ENCODE results near the gene PALLD. TPM values are rescaled to one million over a fixed set of nuclear protein-coding genes. Genes with fewer than 3 reads are reported as not detected.
A peak's percentile ranks its signal among the peaks of the same experiment; 100 is the strongest.

Gene PALLD
- total RNA-seq, 4 donors from 2014 or later: 1,036 to 2,270 (median 2,202) TPM

- peaks cover 36 to 100% (median 43%) of the 10 kb centered on the region in 3 donors for H3K4me1 ChIP-seq
- no peak overlapping the region for H3K4me3 ChIP-seq
- ATAC-seq: no peak
- H3K27me3 ChIP-seq: no peaks in the 10 kb centered on the region
- H3K36me3 ChIP-seq: peaks cover 0 to 14% of the 10 kb centered on the region in 2 donors
- TF ChIP-seq EP300 (IDR thresholded peaks at IDR 0.05): no peak
- peak in 1 of 4 experiments; percentile 30 for TF ChIP-seq CTCF (IDR thresholded peaks at IDR 0.05)
- no peak for TF ChIP-seq POLR2A (IDR thresholded peaks at IDR 0.05)
- no peak for TF ChIP-seq POLR2AphosphoS5 (IDR thresholded peaks at IDR 0.05)
- peak overlapping the region; percentile 85 to 100 (median 92) for H3K27ac ChIP-seq
- 26 to 45% methylated on average over 5 to 6 of the region's 6 CpGs for WGBS, 2 donors (ENCODE audit: low coverage in 1 of 2)
- no peaks in the 10 kb centered on the region for H3K9me3 ChIP-seq
Measured at GRCh38 chr4:168857009-168857408, 360.2 kb downstream of the PALLD start.

DNA sequence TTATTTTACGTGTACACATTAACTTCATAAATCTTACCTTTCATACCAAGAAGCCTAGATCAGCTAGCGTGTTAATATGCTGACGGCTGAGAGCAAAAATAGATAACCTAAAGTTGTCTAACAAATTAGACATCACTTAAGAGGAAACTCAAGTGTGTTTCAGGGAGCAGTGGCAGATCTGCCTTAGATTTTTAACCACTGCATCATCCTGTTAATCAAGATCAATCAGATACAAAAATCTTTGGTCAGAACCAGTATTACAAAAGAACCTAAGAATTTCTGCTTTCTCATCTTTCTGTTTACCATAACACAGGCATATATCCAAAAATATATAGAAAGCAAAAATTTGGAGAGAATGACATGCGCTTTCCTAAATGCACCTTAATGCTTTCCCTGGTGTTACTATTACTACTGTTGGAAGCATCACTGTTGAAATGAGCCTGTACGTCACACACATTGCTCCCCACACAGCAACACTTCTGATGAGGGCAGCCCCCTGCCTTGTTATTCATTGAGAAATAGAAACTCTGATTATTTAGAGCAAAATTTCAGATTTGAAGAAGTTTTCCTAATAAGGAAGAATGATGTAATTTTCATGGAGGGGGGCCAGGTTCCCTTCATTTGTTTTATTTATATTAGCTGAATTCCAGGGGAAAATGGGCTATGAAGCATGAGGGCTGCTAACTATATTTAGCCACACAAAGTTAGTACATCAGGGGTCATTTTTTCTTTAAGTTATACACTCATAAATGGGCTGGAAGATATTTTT is 360.9 kb downstream of the PALLD start:
- no peaks in the 10 kb centered on the region for H3K9me3 ChIP-seq
- WGBS, 2 donors (ENCODE audit: low coverage in 1 of 2): 43 to 44% methylated on average over 5 of the region's 5 CpGs
- peak overlapping the region in 1 of 2 donors; percentile 17 for H3K4me3 ChIP-seq
- ATAC-seq: no peak
- TF ChIP-seq POLR2AphosphoS5 (IDR thresholded peaks at IDR 0.05) (peak; percentile 58), EP300 (IDR thresholded peaks at IDR 0.05) (no peak)
- peaks cover 36 to 100% (median 44%) of the 10 kb centered on the region in 3 donors for H3K4me1 ChIP-seq
- H3K36me3 ChIP-seq: peaks cover 0 to 11% of the 10 kb centered on the region in 2 donors
- H3K27me3 ChIP-seq: no peaks in the 10 kb centered on the region
- H3K27ac ChIP-seq: peak overlapping the region; percentile 85 to 100 (median 92)

DNA sequence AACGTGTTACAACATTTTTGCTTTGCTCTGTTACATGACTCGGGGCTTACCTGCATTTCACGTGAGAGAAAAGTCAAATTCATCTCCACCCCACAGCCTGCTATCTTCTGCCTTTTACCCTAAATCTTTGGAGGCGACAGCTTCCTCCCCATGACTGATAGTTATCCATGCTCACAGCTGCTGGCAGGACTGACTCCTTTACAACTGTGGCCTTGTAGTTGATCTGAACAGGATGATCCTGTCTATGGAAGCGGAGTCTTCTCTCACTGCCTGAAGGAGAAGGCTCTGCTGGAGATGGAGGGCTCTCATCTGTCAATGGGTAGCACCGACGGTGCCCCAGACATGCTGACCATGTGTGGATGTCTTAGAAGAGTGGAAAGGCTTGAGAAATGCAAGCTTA is 362.2 kb downstream of the PALLD start:
- ATAC-seq: no peak
- Histone ChIP-seq H3K27me3 (no peaks in the 10 kb centered on the region), H3K9me3 (no peaks in the 10 kb centered on the region), H3K27ac (peak overlapping the region; percentile 85 to 100 (median 92)), H3K4me3 (no peak overlapping the region), H3K36me3 (peaks cover 0 to 13% of the 10 kb centered on the region in 2 donors), H3K4me1 (peaks cover 32 to 100% (median 41%) of the 10 kb centered on the region in 3 donors)
- WGBS, 2 donors (ENCODE audit: low coverage in 1 of 2): 23 to 53% methylated on average over 4 to 7 of the region's 7 CpGs
- TF ChIP-seq CTCF (IDR thresholded peaks at IDR 0.05): no peak
- TF ChIP-seq POLR2AphosphoS5 (IDR thresholded peaks at IDR 0.05): peak; percentile 3

- TF ChIP-seq POLR2AphosphoS5 (IDR thresholded peaks at IDR 0.05): no peak
- Histone ChIP-seq H3K36me3 (peaks cover 0 to 13% of the 10 kb centered on the region in 2 donors), H3K27ac (peak overlapping the region; percentile 85 to 100 (median 92)), H3K9me3 (no peaks in the 10 kb centered on the region), H3K4me3 (no peak overlapping the region), H3K27me3 (no peaks in the 10 kb centered on the region), H3K4me1 (peaks cover 41 to 100% (median 48%) of the 10 kb centered on the region in 3 donors)
- ATAC-seq: no peak
- WGBS, 2 donors (ENCODE audit: low coverage in 1 of 2): 65 to 70% methylated on average over 6 to 9 of the region's 9 CpGs
Measured at GRCh38 chr4:168859888-168860694, 363.2 kb downstream of the PALLD start.

DNA sequence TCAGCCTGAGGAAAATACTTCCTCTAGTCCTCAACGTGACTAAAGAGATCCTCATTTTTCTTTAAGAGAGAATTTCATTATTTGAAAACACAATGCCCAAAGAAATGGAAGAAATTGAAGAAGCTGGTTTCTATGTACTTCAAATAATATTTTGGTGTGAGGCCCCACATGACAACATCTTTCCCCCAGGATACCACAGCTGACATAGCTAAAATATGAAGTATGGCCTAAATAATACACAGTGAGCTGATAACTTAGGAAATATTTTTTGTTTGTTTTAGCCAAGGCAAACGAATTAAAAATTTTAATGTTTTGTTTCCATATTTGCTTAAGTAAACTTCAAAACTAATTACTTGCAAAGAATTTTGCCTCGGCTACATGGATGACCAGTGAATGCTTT is 364.0 kb downstream of the PALLD start:
- ATAC-seq: no peak
- peak overlapping the region; percentile 85 to 100 (median 92) for H3K27ac ChIP-seq
- no peaks in the 10 kb centered on the region for H3K27me3 ChIP-seq
- H3K4me1 ChIP-seq: peaks cover 45 to 100% (median 50%) of the 10 kb centered on the region in 3 donors
- peaks cover 0 to 13% of the 10 kb centered on the region in 2 donors for H3K36me3 ChIP-seq
- no peaks in the 10 kb centered on the region for H3K9me3 ChIP-seq
- no peak for TF ChIP-seq EP300 (IDR thresholded peaks at IDR 0.05)
- no peak for TF ChIP-seq POLR2A (IDR thresholded peaks at IDR 0.05)
- no peak for TF ChIP-seq CTCF (IDR thresholded peaks at IDR 0.05)
- TF ChIP-seq POLR2AphosphoS5 (IDR thresholded peaks at IDR 0.05): no peak
- no peak overlapping the region for H3K4me3 ChIP-seq
- WGBS, 2 donors (ENCODE audit: low coverage in 1 of 2): 26 to 30% methylated on average over 3 of the region's 3 CpGs

Measured in gastroesophageal sphincter (tissue), 4 donors.